Measurements from ENCODE around the gene DCPS.
"Not testable (repeated sequence)": the region's sequence is repeated elsewhere in the genome, so short reads cannot be mapped to it uniquely, and the experiment has no call there.

The DCPS gene

GRCh38 chr11:126392633-126393013 lies 88.8 kb downstream of the DCPS start:
- Histone ChIP-seq H2AFZ (ENCODE audit: insufficient read depth, low read length, poor library complexity) (no peak overlapping the region), H3K18ac (ENCODE audit: low read length) (no peak overlapping the region), H4K8ac (ENCODE audit: low read depth, low read length) (no peak overlapping the region), H3K4me3 (ENCODE audit: low read depth, low read length) (no peak overlapping the region), H3K36me3 (ENCODE audit: control insufficient read depth in 1 of 2, insufficient read depth in 2 of 2, low read length in 2 of 2) (no peaks in the 10 kb centered on the region), H2BK5ac (ENCODE audit: low read depth, low read length, poor library complexity) (no peak overlapping the region), H3K79me2 (ENCODE audit: control insufficient read depth, insufficient read depth, low read length, poor library complexity) (no peaks in the 10 kb centered on the region), H4K12ac (ENCODE audit: low read depth, low read length) (no peak overlapping the region), H3K79me1 (ENCODE audit: low read length) (no peaks in the 10 kb centered on the region), H2BK120ac (ENCODE audit: insufficient read depth, low read length, poor library complexity) (no peak overlapping the region), H3K9me3 (ENCODE audit: insufficient read depth, low read depth, low read length) (no peaks in the 10 kb centered on the region), H3K23ac (ENCODE audit: low read length) (no peak overlapping the region), H3K27ac (ENCODE audit: low read depth, low read length) (no peak overlapping the region), H3K9ac (ENCODE audit: low read length) (no peak overlapping the region), H2AK5ac (ENCODE audit: low read length) (no peak overlapping the region), H2BK12ac (ENCODE audit: low read length) (no peak overlapping the region), H4K91ac (ENCODE audit: low read depth, low read length) (no peak overlapping the region), H3K4me1 (ENCODE audit: control insufficient read depth in 1 of 2, insufficient read depth in 2 of 2, low read length in 2 of 2) (peaks cover 0 to 4% of the 10 kb centered on the region in 2 experiments), H3K14ac (ENCODE audit: low read length) (no peak overlapping the region), H3K27me3 (ENCODE audit: insufficient read depth, low read length) (no peaks in the 10 kb centered on the region), H3K4me2 (ENCODE audit: low read length) (no peak overlapping the region), H3K4ac (ENCODE audit: low read depth, low read length) (no peak overlapping the region)
- no CpG with 5 or more reads among the region's 4 CpGs for WGBS (ENCODE audit: extremely low coverage, insufficient coverage, insufficient read length)
- no peak for DNase-seq

- Histone ChIP-seq H3K79me2 (ENCODE audit: control insufficient read depth, insufficient read depth, low read length, poor library complexity) (no peaks in the 10 kb centered on the region), H3K79me1 (ENCODE audit: low read length) (no peaks in the 10 kb centered on the region), H3K14ac (ENCODE audit: low read length) (no peak overlapping the region), H4K8ac (ENCODE audit: low read depth, low read length) (no peak overlapping the region), H2BK5ac (ENCODE audit: low read depth, low read length, poor library complexity) (no peak overlapping the region), H2BK120ac (ENCODE audit: insufficient read depth, low read length, poor library complexity) (no peak overlapping the region), H3K23ac (ENCODE audit: low read length) (no peak overlapping the region), H3K18ac (ENCODE audit: low read length) (no peak overlapping the region), H3K4me2 (ENCODE audit: low read length) (no peak overlapping the region), H3K27me3 (ENCODE audit: insufficient read depth, low read length) (no peaks in the 10 kb centered on the region), H2AK5ac (ENCODE audit: low read length) (no peak overlapping the region), H3K4me1 (ENCODE audit: control insufficient read depth in 1 of 2, insufficient read depth in 2 of 2, low read length in 2 of 2) (peaks cover 0 to 4% of the 10 kb centered on the region in 2 experiments), H2AFZ (ENCODE audit: insufficient read depth, low read length, poor library complexity) (no peak overlapping the region), H3K9ac (ENCODE audit: low read length) (no peak overlapping the region), H2BK12ac (ENCODE audit: low read length) (no peak overlapping the region), H4K91ac (ENCODE audit: low read depth, low read length) (no peak overlapping the region), H4K12ac (ENCODE audit: low read depth, low read length) (no peak overlapping the region), H3K4me3 (ENCODE audit: low read depth, low read length) (no peak overlapping the region), H3K4ac (ENCODE audit: low read depth, low read length) (no peak overlapping the region), H3K9me3 (ENCODE audit: insufficient read depth, low read depth, low read length) (no peaks in the 10 kb centered on the region), H3K27ac (ENCODE audit: low read depth, low read length) (no peak overlapping the region), H3K36me3 (ENCODE audit: control insufficient read depth in 1 of 2, insufficient read depth in 2 of 2, low read length in 2 of 2) (no peaks in the 10 kb centered on the region)
- WGBS (ENCODE audit: extremely low coverage, insufficient coverage, insufficient read length) = no CpG with 5 or more reads among the region's 5 CpGs
- DNase-seq = no peak
These were observed 89.3 kb downstream of the DCPS start for GRCh38 chr11:126393143-126393542.

- H3K4me2 ChIP-seq (ENCODE audit: low read length) = no peak overlapping the region
- no peak overlapping the region for H3K18ac ChIP-seq (ENCODE audit: low read length)
- no peak overlapping the region for H3K23ac ChIP-seq (ENCODE audit: low read length)
- H4K12ac ChIP-seq (ENCODE audit: low read depth, low read length) = no peak overlapping the region
- peaks cover 0 to 4% of the 10 kb centered on the region in 2 experiments for H3K4me1 ChIP-seq (ENCODE audit: control insufficient read depth in 1 of 2, insufficient read depth in 2 of 2, low read length in 2 of 2)
- H3K79me2 ChIP-seq (ENCODE audit: control insufficient read depth, insufficient read depth, low read length, poor library complexity) = no peaks in the 10 kb centered on the region
- H3K27ac ChIP-seq (ENCODE audit: low read depth, low read length) = no peak overlapping the region
- H3K27me3 ChIP-seq (ENCODE audit: insufficient read depth, low read length) = no peaks in the 10 kb centered on the region
- H3K79me1 ChIP-seq (ENCODE audit: low read length) = no peaks in the 10 kb centered on the region
- H2BK120ac ChIP-seq (ENCODE audit: insufficient read depth, low read length, poor library complexity) = no peak overlapping the region
- no peak overlapping the region for H2BK12ac ChIP-seq (ENCODE audit: low read length)
- H4K91ac ChIP-seq (ENCODE audit: low read depth, low read length) = no peak overlapping the region
- H3K9me3 ChIP-seq (ENCODE audit: insufficient read depth, low read depth, low read length) = peaks cover 2% of the 10 kb centered on the region
- H3K9ac ChIP-seq (ENCODE audit: low read length) = no peak overlapping the region
- WGBS (ENCODE audit: extremely low coverage, insufficient coverage, insufficient read length) = no CpG with 5 or more reads among the region's 3 CpGs
- DNase-seq = no peak
- no peak overlapping the region for H4K8ac ChIP-seq (ENCODE audit: low read depth, low read length)
- H3K36me3 ChIP-seq (ENCODE audit: control insufficient read depth in 1 of 2, insufficient read depth in 2 of 2, low read length in 2 of 2) = no peaks in the 10 kb centered on the region
- no peak overlapping the region for H2BK5ac ChIP-seq (ENCODE audit: low read depth, low read length, poor library complexity)
- H3K4me3 ChIP-seq (ENCODE audit: low read depth, low read length) = no peak overlapping the region
- H2AK5ac ChIP-seq (ENCODE audit: low read length) = no peak overlapping the region
- no peak overlapping the region for H2AFZ ChIP-seq (ENCODE audit: insufficient read depth, low read length, poor library complexity)
- no peak overlapping the region for H3K4ac ChIP-seq (ENCODE audit: low read depth, low read length)
- no peak overlapping the region for H3K14ac ChIP-seq (ENCODE audit: low read length)
These were observed 90.2 kb downstream of the DCPS start for GRCh38 chr11:126394036-126394435.

GRCh38 chr11:126394634-126395072 lies 90.8 kb downstream of the DCPS start:
- H3K4ac ChIP-seq (ENCODE audit: low read depth, low read length); H4K8ac ChIP-seq (ENCODE audit: low read depth, low read length); H2AK5ac ChIP-seq (ENCODE audit: low read length); H3K27me3 ChIP-seq (ENCODE audit: insufficient read depth, low read length); H4K91ac ChIP-seq (ENCODE audit: low read depth, low read length); H2BK5ac ChIP-seq (ENCODE audit: low read depth, low read length, poor library complexity); H3K14ac ChIP-seq (ENCODE audit: low read length); H3K4me2 ChIP-seq (ENCODE audit: low read length); H3K18ac ChIP-seq (ENCODE audit: low read length); H3K9me3 ChIP-seq (ENCODE audit: insufficient read depth, low read depth, low read length); H3K27ac ChIP-seq (ENCODE audit: low read depth, low read length); H3K79me2 ChIP-seq (ENCODE audit: control insufficient read depth, insufficient read depth, low read length, poor library complexity); H3K4me3 ChIP-seq (ENCODE audit: low read depth, low read length); H3K36me3 ChIP-seq (ENCODE audit: control insufficient read depth in 1 of 2, insufficient read depth in 2 of 2, low read length in 2 of 2); DNase-seq; H3K9ac ChIP-seq (ENCODE audit: low read length); H2BK12ac ChIP-seq (ENCODE audit: low read length); H3K79me1 ChIP-seq (ENCODE audit: low read length); H3K23ac ChIP-seq (ENCODE audit: low read length); H2BK120ac ChIP-seq (ENCODE audit: insufficient read depth, low read length, poor library complexity); H4K12ac ChIP-seq (ENCODE audit: low read depth, low read length); H2AFZ ChIP-seq (ENCODE audit: insufficient read depth, low read length, poor library complexity); H3K4me1 ChIP-seq (ENCODE audit: control insufficient read depth in 1 of 2, insufficient read depth in 2 of 2, low read length in 2 of 2): not testable (repeated sequence)
- WGBS (ENCODE audit: extremely low coverage, insufficient coverage, insufficient read length) = no CpG with 5 or more reads among the region's 7 CpGs
